Esophagus muscularis mucosa (tissue), 4 donors: ENCODE results near the gene SUN1. TPM values are rescaled to one million over a fixed set of nuclear protein-coding genes. Genes with fewer than 3 reads are reported as not detected.

Experiments
- DNase-seq: peaks from one replicate; pipeline ENCODE4 v3.0.0-alpha.2; 2017; ENCODE audit errors: extremely low spot score
- H3K27ac ChIP-seq, 4 donors: fragments of 200-600 bp; sonication (generic); replicated peaks in 1 of 4; 1 replicate in 3 of 4; 2 replicates in 1 of 4; pipeline ENCODE4 v1.5.1; 2016 to 2019; ENCODE audit warnings: mild to moderate bottlenecking in 1 of 4
- H3K27me3 ChIP-seq, 4 donors: fragments of 200-600 bp; sonication (generic); one replicate each; pipeline versions ENCODE4 v1.5.1 to v1.6.0; 2016 to 2019
- H3K36me3 ChIP-seq, 4 donors: fragments of 200-600 bp; sonication (generic); one replicate each; pipeline ENCODE4 v1.5.1; 2016 to 2019
- H3K4me1 ChIP-seq, 4 donors: fragments of 200-600 bp; sonication (generic); one replicate each; pipeline ENCODE4 v1.5.1; 2016 to 2019
- H3K4me3 ChIP-seq, 4 donors: fragments of 200-600 bp; sonication (generic); 1 replicate in 2 of 4; 2 replicates in 2 of 4; pipeline ENCODE4 v1.5.1; 2016 to 2019; ENCODE audit warnings: mild to moderate bottlenecking in 4 of 4, moderate library complexity in 1 of 4
- H3K9me3 ChIP-seq, 4 donors: fragments of 200-600 bp; sonication (generic); 1 replicate in 3 of 4; 2 replicates in 1 of 4; pipeline ENCODE4 v1.5.1; 2016 to 2019
- EP300 ChIP-seq: sonication (generic); formaldehyde crosslinking; IDR thresholded peaks from one replicate; pipeline ENCODE4 v1.6.1; 2017; ENCODE audit warnings: antibody characterized with exemption
- POLR2A ChIP-seq: fragments of 450-650 bp; IDR thresholded peaks from one replicate; pipeline ENCODE4 v1.6.1; 2017; ENCODE audit warnings: antibody characterized with exemption, moderate library complexity, mild to moderate bottlenecking, low read depth
- POLR2AphosphoS5 ChIP-seq, 2 donors: sonication (generic); formaldehyde crosslinking; IDR thresholded peaks; one replicate each; pipeline ENCODE4 v1.6.1; 2017; ENCODE audit warnings: antibody characterized with exemption in 2 of 2
- WGBS: methylation state at CpG from one replicate; pipeline ENCODE4 v1.1.5; 2018; 5-methylcytosine and 5-hydroxymethylcytosine counted together
- intact Hi-C: fragments of 100-400 bp; cut with DNase I; formaldehyde crosslinking; loops from one replicate; pipeline ENCODE4 v1.15.1; 2023
- total RNA-seq, 4 donors: library from RNA; depleted of rRNA; stranded (reverse); fragments of >200 nt; gene quantifications; one replicate each; pipeline versions ENCODE4 v1.1.0 to v1.2.1, GENCODE V29; 2016
- TF ChIP-seq, protein P1 (sequence below), 3 experiments: fragments of 200-600 bp in 2 of 3; fragments of 450-650 bp in 1 of 3; sonication (generic) in 2 of 3; IDR thresholded peaks; one replicate each; pipeline ENCODE4 v1.5.1; 2017 to 2019; ENCODE audit warnings: antibody characterized with exemption in 3 of 3, mild to moderate bottlenecking in 2 of 3, moderate library complexity in 1 of 3

The SUN1 gene
- total RNA-seq, 4 donors from 2014 or later, result 132 to 149 (median 147) TPM

DNA sequence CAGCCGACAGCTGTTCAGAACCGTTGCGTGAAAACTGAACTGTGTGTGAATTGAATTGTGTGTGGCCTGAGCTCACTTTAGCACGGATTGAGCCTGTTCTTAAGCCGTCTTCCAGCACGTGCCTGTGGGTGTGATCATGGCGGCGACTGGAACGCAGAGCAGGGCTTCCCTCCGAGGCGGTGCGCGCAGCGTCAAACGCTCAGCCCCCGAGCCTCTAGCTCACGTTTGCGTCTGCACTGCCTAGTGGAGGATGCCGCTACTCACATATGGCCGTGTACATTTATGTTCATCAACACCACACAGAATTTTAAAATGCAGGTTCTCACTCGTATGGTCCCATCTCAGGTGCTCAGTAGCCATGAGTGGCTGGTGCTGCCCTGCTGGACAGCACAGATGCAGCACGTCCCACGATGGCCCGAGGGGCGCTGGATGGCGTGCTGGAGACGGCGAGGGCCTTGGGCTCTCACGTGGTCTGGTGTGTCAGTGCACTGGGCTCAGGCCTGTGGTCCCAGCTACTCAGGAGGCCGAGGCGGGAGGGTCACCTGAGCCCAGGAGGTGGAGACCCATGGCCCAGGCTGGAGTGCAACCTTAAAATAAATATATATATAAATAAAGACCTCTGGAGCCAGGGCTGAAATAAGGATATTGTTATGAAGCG, 22.0 kb downstream of the SUN1 start:
- Histone ChIP-seq H3K27me3 (no peaks in the 10 kb centered on the region), H3K4me1 (peaks cover 1 to 8% (median 5%) of the 10 kb centered on the region in 4 donors), H3K36me3 (peaks cover 66 to 98% (median 95%) of the 10 kb centered on the region in 4 donors), H3K4me3 (no peak overlapping the region), H3K9me3 (no peaks in the 10 kb centered on the region), H3K27ac (no peak overlapping the region)
- DNase-seq, result no peak
- 93% methylated on average over 31 of the region's 32 CpGs for WGBS
- TF ChIP-seq POLR2AphosphoS5 (IDR thresholded peaks at IDR 0.05), result no peak
- no peak for TF ChIP-seq POLR2A
- TF ChIP-seq, protein P1, sequence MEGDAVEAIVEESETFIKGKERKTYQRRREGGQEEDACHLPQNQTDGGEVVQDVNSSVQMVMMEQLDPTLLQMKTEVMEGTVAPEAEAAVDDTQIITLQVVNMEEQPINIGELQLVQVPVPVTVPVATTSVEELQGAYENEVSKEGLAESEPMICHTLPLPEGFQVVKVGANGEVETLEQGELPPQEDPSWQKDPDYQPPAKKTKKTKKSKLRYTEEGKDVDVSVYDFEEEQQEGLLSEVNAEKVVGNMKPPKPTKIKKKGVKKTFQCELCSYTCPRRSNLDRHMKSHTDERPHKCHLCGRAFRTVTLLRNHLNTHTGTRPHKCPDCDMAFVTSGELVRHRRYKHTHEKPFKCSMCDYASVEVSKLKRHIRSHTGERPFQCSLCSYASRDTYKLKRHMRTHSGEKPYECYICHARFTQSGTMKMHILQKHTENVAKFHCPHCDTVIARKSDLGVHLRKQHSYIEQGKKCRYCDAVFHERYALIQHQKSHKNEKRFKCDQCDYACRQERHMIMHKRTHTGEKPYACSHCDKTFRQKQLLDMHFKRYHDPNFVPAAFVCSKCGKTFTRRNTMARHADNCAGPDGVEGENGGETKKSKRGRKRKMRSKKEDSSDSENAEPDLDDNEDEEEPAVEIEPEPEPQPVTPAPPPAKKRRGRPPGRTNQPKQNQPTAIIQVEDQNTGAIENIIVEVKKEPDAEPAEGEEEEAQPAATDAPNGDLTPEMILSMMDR (IDR thresholded peaks at IDR 0.05), result no peak
- intact Hi-C loops, result no loop called here

DNA sequence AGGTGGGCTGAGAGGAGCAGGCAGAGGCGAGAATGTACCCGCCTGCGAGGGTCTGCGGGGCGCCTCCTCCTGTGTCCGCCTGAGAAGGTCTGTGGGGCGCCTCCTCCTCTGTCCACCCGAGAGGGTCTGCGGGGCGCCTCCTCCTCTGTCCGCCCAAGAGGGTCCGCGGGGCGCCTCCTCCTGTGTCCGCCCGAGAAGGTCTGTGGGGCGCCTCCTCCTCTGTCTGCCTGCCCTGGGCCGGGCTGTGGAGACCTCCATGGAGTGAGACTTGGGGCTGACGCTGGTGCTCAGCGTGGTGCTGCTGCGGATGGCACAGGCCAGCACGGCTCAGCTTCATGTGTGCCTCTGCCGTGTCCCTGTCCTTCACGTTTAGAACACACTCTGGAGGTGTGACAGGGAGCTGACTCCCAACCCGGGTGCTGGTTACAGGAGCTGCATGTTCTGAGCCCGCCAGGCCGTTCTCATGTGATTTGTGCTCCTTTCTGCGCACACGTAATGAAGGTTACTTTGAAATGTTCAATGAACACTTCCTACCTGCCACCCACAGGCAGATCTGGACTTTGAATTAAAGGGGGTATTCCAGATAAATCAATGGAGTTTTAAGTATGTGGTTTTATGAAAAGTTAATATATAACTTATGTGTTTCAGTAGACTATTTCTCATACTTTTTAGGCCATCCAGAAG, 23.6 kb downstream of the SUN1 start:
- Histone ChIP-seq H3K9me3 (no peaks in the 10 kb centered on the region), H3K4me1 (peaks cover 2 to 8% (median 5%) of the 10 kb centered on the region in 4 donors), H3K27ac (no peak overlapping the region), H3K27me3 (no peaks in the 10 kb centered on the region), H3K4me3 (no peak overlapping the region), H3K36me3 (peaks cover 66 to 100% (median 99%) of the 10 kb centered on the region in 4 donors)
- TF ChIP-seq POLR2AphosphoS5 (IDR thresholded peaks at IDR 0.05) (no peak), POLR2A (no peak), EP300 (no peak)
- TF ChIP-seq, protein P1 (IDR thresholded peaks at IDR 0.05), result no peak
- intact Hi-C loops, result no loop called here
- DNase-seq, result no peak
- WGBS, result 91% methylated on average over 10 of the region's 29 CpGs

DNA sequence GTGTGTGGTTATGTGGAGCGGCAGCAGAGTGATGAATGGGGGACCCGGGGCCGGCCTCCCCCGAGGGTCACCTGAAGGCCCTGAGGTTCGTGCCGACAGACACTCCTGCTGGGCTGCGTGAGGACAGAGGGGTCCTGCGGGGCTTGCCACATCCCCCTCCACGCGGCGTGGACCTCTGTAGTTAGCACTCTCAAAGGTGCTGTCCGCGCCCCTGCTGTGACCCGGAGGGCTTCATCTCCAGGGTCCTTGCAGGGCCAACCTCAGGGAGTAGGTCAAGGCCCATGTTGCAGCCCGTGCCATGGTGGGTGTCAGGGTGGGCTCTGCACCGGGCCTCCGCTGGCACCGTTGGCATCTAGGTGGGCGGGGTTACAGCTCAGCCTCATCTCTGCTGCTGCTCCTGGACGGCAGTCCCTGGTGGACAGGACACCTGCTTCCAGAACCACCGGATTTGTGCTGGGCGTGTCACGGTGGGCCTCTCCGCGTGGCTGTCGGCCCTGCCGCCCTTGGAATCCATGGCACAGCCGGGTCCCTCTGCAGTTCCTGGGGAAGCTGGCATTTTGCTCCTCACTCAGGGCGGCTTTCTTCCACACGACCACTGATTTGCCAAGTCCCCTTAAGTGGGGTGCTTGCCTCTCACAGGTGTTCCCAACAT, 24.3 kb downstream of the SUN1 start:
- Histone ChIP-seq H3K27ac (no peak overlapping the region), H3K4me1 (peaks cover 2 to 8% (median 3%) of the 10 kb centered on the region in 4 donors), H3K9me3 (no peaks in the 10 kb centered on the region), H3K4me3 (no peak overlapping the region), H3K36me3 (peaks cover 74 to 100% (median 100%) of the 10 kb centered on the region in 4 donors), H3K27me3 (no peaks in the 10 kb centered on the region)
- intact Hi-C loops, result no loop called here
- 89% methylated on average over 22 of the region's 30 CpGs for WGBS
- no peak for TF ChIP-seq POLR2A
- TF ChIP-seq, protein P1 (IDR thresholded peaks at IDR 0.05), result no peak
- no peak for TF ChIP-seq EP300
- no peak for TF ChIP-seq POLR2AphosphoS5 (IDR thresholded peaks at IDR 0.05)
- DNase-seq, result no peak

DNA sequence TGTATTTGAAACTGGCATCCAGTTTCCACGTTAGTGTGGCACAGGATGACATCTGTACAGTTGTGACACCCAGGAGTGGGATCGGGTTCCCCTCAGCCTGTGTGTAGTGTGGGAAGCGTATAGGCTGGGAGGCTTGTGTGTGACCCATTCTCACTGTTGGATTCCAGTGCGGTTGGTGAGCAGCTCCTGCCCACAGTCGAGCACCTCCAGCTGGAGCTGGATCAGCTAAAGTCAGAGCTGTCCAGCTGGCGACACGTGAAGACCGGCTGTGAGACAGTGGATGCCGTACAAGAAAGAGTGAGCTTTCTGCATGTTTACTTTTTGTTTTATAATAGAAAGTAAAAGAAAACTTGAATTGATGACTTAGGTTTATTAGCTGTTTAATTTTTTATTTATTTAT, 25.4 kb downstream of the SUN1 start:
- peaks cover 78 to 100% (median 100%) of the 10 kb centered on the region in 4 donors for H3K36me3 ChIP-seq
- H3K9me3 ChIP-seq, result no peaks in the 10 kb centered on the region
- TF ChIP-seq POLR2AphosphoS5 (IDR thresholded peaks at IDR 0.05) (no peak), EP300 (no peak), POLR2A (no peak)
- TF ChIP-seq, protein P1 (IDR thresholded peaks at IDR 0.05), result no peak
- intact Hi-C loops, result no loop called here
- no peaks in the 10 kb centered on the region for H3K27me3 ChIP-seq
- H3K4me3 ChIP-seq, result no peak overlapping the region
- peaks cover 0 to 8% (median 3%) of the 10 kb centered on the region in 4 donors for H3K4me1 ChIP-seq
- DNase-seq, result no peak
- peak overlapping the region in 3 of 4 donors; percentile 1 to 16 (median 15) for H3K27ac ChIP-seq
- WGBS, result 69% methylated on average over 9 of the region's 9 CpGs
